GM19099 (cell line): ENCODE data around the gene SCFD2.

Source experiments
- POLR2A ChIP-seq: IDR thresholded peaks from 3 replicates; pipeline ENCODE4 v1.6.1; 2011; ENCODE audit warnings: low read depth; ENCODE audit not compliant: insufficient read length; ENCODE audit errors: extremely low read depth

The SCFD2 gene

DNA sequence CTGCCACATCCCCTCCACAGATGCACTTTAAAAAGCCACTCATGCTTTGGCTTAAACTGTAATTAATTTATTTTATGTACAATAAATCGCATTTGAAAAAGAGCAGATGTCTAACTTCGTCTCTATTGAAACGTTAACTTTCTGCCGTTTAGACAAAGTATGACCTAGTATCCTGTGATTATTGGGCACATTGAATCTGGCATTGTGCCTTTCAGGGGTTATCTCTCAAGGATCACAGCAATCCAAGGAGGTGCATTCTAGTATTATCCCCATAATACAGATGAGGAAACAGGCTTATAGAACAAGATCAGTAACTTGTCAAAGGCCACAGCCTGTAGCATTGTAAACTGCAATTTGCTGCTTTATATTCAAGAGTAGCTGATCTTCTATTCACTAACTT is 499.1 kb downstream of the SCFD2 start:
- TF ChIP-seq POLR2A: no peak

DNA sequence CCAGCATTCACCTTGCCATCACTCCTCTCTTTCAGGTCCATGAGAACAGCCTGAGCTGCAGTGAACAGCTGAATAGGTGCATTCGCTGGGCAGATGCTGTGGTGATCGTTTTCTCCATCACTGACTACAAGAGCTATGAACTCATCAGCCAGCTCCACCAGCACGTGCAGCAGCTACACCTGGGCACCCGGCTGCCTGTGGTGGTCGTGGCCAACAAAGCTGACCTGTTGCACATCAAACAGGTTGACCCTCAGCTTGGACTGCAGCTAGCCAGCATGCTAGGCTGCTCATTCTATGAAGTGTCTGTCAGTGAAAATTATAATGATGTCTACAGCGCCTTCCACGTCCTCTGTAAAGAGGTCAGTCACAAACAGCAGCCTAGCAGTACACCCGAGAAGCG is 500.6 kb downstream of the SCFD2 start:
- TF ChIP-seq POLR2A: no peak

DNA sequence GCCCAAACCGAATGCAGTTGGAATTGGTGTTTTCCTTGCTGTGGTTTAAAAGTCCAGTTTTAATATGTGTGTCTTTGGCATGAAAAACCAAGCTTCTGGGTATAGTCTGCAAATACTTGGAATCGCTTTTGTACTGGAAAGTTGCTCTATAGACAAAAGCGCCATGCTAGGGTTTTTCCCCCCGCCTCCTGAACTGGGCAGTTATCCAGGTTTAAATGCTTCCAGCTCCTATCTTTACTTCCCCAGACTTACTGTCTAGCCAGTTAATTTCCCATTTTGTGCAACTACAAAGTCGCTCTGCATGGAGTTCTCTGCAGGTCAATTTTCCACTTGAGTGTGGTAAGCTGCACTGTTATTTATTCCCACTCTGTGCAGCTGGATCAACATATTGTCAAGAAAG is 501.1 kb downstream of the SCFD2 start:
- no peak for TF ChIP-seq POLR2A

DNA sequence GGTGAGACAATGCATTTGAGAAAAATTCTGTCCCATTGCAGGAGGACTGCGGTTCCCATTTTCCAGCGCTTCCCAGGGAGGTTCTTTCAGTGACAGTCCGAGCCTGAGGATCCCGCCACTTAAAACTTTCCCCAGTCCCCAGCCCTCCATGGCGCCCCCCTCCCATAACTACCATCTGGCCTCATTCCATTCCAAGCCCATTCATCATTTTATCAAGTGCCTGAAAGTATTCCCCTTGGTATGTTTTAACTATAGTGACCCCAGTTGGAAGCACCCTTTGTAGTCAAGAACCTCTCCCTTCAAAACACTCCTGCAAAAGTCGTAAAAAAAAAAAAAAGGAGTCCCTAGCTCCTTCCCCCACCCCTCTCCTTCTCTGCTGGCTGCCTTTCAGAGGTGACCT is 502.5 kb downstream of the SCFD2 start:
- no peak for TF ChIP-seq POLR2A

DNA sequence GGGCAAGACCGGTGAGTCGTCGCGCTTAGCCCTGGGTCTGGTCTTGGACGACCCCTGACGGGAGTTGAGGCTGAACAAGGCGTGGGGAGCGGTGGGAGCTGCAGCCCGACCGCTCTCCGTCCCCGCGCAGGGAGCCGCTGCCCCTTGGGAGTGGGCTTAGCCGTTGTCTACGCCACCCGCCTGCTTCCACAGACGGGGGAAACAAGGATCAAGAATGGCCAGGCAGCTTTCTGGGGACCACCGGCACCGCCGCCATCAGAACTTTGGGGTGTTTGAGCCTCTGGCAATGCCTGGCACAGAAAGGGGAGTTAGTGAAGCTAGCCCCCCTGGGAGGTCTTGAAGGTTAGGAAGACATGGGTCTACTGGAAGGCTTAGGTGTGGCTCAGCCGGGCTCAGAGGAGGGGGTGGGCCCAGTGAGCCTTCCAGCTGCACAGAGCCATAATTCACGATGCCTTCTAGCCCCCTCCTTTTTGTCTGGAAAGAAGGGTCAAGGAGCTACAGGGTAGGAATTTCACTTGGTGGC is 503.2 kb downstream of the SCFD2 start:
- TF ChIP-seq POLR2A: no peak

DNA sequence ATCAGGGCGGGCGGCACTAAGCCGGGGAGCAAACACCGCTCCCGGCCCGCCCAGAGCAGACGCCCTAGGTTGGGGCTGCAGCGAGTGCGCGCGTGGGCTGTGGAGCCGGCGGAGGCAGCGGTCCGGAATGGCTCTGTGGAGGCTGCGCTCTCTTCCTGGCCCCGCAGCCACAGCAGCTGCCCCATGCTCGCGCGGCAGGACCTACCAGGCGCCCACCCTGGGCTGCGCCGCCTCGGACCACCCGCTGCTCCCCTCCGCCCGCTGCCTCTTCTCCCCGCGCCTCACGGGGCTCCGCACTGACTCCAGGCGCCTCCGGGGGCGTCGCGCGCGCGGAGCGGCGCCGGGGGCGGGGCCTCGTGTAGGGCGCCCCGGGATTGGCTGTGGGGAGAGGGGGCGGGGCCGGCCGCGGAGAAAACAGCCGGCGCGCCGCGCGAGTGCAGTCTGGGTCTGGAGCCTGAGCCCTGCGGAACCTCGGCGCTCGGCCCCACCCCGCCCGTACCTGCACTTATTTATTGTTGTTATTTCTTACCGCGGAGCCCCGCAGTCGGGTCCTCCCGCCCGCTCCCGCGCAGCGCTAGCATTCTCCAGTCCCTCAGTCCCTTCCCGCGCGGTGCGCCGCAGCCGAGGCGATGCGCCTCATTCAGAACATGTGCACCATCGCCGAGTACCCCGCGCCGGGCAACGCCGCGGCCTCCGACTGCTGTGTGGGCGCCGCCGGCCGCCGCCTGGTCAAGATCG is 503.8 kb downstream of the SCFD2 start, which contains the start of gene RASL11B:
Gene RASL11B (plus strand): TSS at position 439 of the 738 bp plus-strand sequence. CDS start 191 bp downstream, at position 630.
- no peak for TF ChIP-seq POLR2A

DNA sequence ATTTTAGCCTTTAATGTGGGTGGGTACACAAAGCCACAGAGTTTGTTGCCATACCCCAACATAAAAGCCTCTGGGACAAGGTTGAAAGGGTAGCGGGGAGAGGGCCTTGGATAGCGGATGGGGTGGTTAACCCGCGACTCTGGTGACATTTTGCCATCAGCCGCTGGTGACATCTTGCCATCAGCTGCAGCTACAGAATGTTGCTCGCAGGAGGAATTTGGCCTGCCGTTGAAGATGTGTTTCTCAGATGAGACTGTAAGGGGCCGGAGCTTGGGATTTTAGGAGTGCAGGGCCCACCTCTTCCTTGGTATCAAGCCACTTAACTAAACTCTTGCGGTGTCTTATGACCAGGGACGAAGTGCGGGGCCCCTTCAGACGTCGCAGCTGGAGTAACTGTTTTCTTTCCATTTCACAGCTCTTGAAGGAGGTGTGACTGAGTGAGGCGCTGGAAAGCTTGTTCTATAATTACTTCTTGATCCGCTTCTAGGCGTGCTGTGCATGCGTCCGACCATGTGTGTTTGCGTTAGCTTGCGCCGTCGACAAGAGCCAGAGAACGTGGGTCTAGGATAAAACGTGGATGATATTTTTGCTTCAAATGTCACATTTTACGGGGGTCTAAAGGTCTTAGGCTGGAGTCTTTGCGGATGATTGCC is 504.6 kb downstream of the SCFD2 start:
- no peak for TF ChIP-seq POLR2A

DNA sequence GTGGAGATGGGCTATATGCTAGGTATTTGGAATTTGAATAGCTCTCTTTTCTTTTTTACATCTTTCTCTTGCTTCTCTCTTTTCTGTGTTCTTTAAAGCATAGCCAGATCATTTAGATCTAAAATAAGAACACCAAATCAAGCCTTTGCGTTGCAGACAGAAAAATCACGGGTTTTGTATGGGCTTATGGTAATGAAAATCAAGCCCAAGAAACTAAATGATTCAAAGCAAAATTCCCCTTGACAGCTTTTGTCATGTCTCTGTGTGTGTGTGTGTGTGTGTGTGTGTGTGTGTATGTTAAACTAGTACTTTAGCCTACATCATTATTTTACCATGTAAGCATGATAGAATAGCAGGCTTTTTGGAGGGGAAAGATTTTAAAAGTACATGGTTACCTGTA is 505.5 kb downstream of the SCFD2 start:
- TF ChIP-seq POLR2A: no peak

DNA sequence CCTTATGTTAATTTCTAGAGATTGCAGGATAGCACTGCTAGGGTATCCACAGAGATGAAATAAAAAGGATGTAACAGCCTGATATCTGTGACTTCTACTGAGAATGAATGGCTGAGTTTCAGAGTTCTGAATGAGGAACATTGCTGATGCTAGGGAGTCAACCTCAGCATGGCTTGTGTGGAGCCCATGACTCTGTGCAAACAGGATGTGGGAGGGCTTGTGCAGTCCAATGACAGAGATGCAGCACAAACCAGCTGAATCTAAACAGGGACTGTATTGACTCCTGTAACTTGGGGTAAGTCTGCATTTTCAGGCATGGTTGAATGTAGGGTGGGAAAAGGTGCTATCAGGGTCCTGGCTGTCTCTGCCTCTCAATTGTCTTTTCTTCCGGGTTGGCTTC is 509.1 kb downstream of the SCFD2 start:
- no peak for TF ChIP-seq POLR2A

DNA sequence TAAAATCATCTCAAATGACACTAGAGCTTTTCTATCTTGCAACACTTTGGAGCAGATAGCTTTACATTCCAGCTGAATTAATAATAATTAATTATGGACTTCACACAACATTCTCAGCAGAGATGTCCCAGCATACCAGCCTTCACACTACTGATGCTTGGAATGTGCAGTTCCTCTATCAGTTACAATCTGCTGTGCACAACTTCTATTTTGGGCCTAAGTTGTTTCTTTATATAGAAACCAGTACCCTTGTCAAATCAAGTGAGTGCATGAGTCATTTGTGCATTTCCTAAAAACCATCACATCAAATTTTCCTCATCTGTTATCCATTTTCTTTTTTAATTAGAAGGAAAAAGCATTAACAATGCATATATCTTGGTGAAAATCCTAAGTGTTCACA is 512.5 kb downstream of the SCFD2 start:
- no peak for TF ChIP-seq POLR2A

DNA sequence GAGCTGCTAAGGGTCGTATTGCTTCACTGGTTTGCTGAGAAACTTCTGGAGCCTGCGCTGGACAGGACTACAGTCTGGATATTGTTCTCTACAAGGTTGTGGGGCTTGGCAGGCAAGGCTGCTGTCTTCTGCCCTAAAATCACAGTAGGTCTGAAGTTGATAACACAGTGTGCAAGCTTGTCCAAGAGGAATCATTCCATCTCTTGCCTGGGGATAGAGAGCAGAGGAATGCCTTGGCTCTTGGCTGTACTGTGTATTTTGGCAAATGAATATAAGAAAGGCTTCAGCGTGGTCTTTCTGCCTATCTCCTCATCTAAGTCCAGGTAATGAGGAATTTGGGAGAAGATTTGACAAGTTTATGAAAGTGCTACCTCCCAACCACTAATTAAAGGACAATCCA is 513.1 kb downstream of the SCFD2 start:
- no peak for TF ChIP-seq POLR2A

DNA sequence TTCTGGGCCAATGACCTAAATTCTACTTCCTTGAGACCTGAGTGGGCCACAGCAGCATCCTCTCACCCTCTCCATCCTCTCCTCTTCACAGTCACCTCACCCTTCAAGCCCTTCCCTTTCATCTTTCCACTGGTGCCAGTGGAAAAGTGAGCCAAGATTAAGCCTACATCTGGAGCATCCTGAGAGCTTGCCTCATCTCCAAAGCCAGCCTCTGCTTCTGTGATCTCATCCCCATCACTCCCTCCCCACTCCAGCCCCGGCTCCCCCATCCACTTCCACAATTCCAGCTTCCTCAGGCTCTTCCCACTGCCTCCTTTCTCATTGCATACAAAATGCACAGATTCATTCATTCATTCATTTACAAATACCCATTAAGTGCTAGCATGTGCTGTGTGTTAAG is 513.8 kb downstream of the SCFD2 start:
- TF ChIP-seq POLR2A: no peak

DNA sequence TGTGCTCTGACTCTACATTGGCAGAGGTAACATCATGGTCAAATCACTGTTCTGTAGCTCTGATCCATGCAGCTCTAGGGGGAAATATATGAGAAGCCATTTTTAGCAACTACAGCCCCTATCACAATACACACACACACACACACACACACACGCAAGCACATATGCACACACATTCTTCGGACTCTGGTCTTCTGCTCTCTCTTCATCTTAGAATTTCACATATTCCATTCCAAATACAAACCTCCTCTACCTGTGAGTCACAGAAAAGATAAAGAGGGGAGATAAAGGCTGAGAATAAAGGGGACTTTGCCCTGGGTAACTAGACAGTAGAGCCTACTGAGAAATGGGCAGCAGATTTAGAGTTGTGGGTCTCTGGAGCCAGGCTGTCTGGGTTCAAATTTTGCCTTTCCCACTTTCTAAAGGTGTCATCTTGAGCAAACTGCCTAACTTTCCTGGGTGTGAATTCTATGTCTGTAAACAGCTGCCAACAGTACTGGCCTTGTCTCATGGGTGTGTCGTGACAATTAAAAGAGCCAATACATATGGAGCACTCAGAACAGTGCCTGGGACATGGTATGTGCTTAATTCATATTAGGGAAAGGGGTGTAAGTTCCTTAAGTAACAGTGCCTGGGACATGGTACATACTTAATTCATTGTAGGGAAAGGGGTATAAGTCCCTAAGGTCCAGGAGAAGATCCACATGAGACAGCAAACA is 515.3 kb downstream of the SCFD2 start:
- TF ChIP-seq POLR2A: no peak

DNA sequence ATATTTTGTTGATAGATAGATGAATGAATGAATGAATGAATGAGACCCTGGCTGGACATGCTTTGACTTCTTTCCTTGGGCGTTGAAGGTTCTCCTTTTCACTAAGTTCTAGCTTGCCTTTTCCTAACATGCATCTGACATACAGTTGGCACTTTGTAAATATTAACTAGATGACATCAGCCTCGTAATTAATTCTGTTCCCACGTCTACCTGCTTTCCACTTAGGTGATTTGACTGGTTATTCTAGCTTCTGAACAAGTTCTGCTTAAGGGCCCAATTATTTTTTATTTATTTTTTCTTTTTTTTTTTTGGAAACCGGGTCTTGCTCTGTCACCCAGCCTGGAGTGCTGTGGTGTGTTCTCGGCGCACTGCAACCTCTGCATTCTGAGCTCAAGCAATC is 517.6 kb downstream of the SCFD2 start:
- TF ChIP-seq POLR2A: no peak

DNA sequence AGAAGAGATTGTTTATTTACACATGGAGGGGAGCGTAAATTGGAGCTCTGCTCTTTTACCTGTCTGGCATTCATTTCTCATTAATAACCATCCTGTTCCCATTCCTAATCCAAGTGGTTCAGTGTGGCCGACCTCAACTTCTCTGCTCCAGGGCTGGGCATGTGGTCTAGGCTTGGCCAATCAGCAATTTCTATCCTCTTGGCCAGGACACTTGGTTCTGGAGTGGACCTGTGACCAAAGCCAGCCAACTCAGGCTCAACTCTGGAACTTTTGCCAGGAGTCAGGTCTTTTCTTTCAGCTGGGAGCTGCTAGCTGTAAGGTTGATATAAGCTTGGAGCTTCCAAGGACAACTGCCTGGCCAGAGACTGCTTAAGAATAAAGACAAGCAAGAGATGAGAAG is 519.4 kb downstream of the SCFD2 start:
- no peak for TF ChIP-seq POLR2A

DNA sequence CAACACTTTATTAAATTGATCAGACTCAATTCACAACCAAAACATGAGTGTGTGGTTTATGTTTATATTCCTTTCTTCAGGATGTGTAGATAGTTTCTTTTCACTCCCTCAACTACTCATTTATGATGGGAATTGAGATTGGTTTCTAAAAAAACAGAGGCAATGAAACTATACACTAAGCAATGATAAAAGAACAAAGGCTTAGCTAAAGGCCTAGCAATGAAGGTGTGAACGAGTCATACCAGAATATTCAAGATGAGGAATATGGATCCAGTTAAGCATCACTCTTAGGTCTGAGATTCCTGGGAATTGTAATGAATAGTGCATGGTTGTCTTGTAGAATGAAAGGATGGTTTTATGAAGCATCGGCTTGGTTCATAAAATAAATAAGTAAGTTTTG is 521.3 kb downstream of the SCFD2 start:
- TF ChIP-seq POLR2A: no peak

DNA sequence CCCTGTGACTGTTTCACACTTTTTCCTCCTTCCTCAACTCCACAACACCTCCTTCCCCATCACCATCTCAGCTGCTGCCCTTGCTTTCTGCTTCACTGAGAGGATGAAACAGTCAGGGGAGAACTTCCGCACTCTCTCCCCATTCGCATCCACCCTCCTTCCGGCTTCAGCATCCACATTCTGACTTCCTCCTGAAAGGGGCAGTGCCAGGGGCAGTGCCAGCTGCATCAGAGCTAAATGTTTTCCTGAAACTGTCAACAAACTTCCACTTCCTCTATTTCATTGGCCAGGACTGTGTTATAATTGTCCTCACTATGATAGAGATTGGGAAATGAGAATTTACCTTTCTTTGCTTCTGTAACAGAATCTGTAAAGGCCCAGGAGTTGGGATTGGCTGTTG is 521.9 kb downstream of the SCFD2 start:
- TF ChIP-seq POLR2A: no peak

DNA sequence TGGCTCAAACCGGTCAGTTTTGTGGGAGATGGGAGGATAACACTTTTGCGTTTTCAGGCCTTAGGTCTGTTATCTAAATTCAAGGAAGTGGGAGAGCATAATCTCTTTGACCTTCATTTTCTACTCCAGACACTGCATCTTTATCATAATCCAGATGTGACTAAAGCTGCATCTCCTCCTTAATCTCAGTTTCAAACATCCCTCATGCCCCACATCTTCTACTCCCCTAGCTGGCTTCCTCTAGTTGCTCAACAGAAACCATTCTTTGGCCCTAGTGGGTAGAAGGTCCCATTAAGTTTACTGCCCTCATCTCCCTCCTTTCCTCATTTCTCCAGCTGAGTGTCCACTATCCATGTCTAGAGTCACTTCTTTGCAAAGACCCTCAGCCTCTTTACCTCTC is 522.5 kb downstream of the SCFD2 start:
- TF ChIP-seq POLR2A: no peak
